GM19238 (cell line): ENCODE results near the gene PPCDC.

Experiments used
- DNase-seq: peaks from one replicate; pipeline ENCODE4 v3.0.0; 2011; ENCODE audit warnings: low spot score; ENCODE audit not compliant: insufficient read length

PPCDC gene

DNA sequence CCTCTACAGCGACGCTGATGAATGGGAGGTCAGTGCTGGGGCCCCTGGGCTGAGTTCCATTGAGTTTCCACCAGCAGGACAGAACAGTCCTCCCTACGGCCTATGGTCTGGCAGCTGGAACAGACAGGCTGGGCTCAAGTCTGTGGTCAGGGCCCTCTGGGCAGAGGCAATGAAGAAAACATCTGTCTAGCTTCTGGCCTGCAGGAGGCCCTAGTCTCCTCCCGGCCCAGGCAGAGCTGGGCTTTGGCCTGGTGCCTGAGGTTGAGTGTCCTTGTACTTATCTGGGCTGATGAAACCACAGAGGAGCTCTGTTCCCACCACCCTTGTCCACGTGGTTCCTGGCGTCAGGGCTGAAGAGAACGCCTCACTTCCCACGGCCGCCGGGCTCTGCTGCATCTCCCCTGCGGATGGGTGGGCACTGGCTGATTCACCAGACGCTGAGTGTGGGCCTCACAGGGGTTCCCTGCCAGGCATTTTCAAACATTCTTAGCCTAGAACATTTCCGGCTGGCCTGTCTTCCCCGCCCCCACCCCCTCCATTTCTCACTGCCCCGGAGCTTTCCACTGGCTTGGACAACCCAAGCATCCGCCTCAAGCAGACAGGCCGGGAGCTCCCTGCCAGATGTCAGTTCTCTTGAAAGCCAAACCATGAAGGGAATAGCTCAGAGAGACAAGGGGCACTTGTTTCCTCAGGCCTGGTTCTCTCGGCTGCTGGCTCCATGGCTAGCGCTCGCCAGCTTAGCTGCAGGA lies 20.3 kb downstream of the PPCDC start:
- peak; percentile 42 for DNase-seq

DNA sequence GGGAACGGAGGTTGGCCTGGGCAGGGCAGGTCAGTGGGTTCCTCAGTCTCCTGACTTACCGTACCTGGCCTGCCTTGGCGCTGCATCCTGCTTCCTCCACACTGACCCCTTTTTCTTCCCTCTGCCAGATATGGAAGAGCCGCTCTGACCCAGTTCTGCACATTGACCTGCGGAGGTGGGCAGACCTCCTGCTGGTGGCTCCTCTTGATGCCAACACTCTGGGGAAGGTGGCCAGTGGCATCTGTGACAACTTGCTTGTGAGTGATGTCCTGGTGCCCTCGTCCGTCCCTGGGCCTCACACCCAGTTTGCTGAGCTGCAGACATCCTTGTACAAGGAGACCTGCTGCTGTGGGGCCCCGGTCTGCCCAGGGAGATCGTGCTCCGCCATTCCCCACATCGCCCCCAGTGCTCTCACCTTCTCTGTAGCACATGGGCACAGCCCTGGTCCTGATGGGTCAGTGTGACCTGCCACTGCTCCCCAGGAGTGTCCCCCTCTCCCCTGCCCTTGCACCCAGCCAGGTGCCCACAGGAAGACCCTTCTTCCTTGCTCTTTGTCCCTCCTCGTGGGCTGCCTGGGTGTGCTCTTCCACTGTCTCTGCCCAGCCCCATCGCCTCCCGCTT lies 21.0 kb downstream of the PPCDC start:
- DNase-seq: no peak

GRCh38 chr15:75045332-75046015 lies 22.1 kb downstream of the PPCDC start:
- DNase-seq: no peak

GRCh38 chr15:75048394-75048793 lies 25.0 kb downstream of the PPCDC start:
- no peak for DNase-seq

DNA sequence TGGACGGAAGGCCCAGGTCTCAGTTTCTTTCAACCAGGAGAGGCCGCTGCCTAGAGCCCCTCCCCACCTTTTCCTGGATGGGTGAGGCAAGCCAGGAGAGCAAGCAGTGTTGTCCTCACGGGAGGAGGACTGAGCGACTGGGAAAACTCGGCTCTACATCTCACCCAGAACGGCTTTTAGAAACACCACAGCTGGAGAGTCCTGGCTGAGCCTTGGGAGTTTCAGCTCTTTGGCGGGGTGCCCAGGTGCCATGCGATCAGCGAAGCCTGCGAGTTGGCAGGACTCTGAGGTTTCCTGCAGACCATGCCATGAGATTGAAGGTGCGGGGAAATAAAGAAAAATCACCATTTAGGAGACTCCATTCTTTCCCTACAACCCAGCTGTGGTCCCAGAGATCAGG lies 26.0 kb downstream of the PPCDC start:
- no peak for DNase-seq

DNA sequence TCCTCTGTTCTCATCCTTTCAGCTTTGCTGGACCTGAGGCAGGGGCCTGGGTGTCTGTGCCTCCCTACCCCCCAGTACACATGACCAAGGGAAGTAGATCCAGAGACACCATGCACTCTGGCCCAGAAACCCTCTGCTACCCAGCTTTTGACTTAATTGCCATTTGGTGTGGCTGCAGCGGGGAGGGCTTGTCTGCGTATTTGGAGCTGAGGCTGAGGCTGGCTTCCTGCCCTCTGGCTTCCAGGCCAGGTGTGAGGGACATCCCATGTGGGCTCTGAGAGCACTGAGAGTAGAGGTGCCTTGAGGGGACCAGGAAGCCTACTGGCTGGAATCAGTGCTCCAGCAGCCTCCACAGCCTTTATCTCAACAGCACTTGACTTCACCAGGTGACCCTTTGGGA lies 26.9 kb downstream of the PPCDC start:
- DNase-seq: no peak

- DNase-seq: no peak
Observed at GRCh38 chr15:75051191-75051608, 27.8 kb downstream of the PPCDC start.

DNA sequence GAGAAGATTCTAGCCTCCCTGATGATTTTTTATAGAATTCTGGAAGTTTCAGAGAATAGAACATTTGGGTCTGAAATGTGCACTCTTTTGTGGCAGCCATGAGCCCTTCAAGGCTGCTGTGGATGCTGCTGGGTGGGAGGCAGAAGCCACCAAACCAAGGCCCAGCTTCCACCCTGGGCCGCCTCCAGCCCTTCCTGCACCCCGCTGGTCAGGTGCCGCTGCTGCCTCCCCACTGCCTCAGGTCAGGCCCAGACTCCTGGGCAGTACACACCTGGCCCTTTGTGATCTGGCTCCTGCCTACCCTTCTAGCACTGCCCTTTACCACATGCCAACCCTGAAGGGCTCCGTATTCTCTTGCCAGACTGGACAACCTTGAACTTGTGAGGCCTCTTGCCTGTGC lies 28.3 kb downstream of the PPCDC start:
- DNase-seq: no peak

- DNase-seq: no peak
Observed at GRCh38 chr15:75052972-75053747, 29.8 kb downstream of the PPCDC start.

GRCh38 chr15:75053748-75054125 lies 30.3 kb downstream of the PPCDC start:
- DNase-seq: no peak

DNA sequence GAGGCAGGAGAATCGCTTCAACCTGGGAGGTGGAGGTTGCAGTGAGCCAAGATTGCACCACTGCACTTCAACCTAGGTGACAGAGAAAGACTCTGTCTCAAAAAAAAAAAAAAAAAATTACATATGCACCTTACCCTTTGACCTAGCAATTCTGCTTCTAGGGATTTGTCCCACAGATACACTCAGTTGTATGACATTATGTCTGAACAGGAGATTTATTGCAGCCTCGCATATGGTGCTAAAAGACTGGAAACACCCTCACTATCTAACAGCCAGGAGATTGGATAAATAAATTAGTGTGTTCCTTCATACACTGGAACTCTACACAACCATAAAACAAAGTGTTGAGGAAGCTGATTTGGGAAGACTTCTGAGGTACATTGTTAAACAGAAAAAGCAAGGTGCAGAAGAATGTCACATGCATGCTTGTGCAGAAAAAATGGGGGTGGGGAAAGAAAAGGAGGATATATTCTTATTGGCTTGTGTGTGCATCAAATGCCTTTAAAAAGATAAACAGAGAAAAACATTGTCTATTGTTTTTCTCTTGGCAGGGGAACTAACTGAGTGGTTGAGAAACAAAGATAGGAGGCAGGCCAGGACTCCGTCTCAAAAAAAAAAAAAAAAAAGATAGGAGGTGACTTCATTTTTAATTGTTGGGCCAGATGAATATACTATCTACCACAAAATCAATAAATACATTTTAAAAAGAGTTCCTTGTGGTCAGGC lies 30.9 kb downstream of the PPCDC start:
- DNase-seq: no peak

DNA sequence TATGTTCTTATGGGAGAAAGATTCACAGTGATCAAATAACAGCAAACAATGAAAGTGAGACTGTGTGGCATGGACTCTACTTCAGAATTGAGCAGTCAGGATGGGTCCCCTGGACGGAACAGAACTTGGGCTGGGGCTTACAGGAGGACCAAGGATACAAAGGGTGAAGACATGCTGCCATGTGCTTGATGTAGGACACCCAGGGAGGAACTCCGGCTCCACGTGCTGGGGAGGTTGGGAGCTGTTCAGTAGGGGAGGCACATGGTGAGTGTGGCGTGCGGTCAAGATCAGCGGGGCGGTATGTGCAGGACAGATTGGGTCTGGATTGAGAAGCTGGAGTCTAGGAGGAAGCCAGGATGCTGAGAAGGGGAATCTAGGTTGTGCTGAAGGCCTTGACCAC lies 32.6 kb downstream of the PPCDC start:
- DNase-seq: no peak

DNA sequence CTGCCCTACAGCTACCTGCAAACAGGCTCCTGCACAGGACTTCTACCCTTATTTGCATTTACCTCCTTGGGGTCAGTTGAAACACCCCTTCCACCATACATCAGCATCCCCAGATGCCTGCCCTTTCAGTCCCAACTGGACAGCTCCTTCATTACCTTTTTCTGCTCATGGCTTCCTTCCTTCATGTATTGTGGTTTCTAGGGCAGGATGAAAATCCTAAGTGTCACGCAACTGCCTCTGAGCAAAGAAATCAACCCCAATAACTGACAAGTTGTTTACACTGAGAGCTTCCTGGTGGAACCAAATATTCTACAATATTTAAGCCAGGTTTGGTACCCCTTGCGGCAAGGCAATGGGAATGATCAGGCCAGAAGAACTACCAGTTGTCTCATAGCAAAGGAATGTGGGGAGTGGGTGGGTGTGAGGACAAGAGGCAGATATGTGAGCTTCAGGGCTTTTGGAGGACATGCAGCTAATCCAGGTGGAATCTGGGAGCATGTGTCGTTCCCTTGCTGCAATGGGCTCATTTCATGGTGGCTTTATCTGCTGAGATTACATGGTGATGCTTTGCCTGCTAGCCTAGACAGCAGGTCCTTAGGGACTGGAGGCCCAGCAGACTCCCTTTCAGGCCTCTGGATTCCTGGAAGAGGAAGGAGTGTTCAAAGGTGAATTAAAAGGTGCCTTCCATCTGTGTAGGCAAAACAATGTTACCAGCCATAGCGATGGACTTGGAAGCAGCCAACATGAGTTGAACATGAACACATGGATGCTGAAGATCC lies 34.9 kb downstream of the PPCDC start:
- DNase-seq: no peak

DNA sequence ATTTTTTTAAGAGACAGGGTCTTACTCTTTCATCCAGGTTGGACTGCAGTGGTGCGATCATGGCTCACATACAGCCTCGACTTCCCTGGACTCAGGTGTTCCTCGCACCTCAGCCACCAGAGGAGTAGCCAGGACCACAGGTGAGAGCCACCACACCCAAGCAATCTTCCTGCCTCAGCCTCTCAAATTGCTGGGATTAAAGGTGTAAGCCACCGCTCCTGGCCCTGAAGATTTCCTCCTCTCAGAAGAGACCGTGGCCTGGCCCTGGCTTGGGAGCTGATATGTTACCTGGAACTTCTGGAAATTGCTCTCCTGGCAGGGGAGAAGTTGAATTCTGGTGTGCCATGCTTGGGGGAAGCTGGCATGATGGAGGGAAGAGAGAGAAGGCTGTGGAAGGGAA lies 36.2 kb downstream of the PPCDC start:
- no peak for DNase-seq

GRCh38 chr15:75061272-75061671 lies 37.9 kb downstream of the PPCDC start:
- no peak for DNase-seq

- DNase-seq: no peak
Observed at GRCh38 chr15:75062706-75063105, 39.3 kb downstream of the PPCDC start.

GRCh38 chr15:75063338-75063737 lies 39.9 kb downstream of the PPCDC start:
- no peak for DNase-seq

DNA sequence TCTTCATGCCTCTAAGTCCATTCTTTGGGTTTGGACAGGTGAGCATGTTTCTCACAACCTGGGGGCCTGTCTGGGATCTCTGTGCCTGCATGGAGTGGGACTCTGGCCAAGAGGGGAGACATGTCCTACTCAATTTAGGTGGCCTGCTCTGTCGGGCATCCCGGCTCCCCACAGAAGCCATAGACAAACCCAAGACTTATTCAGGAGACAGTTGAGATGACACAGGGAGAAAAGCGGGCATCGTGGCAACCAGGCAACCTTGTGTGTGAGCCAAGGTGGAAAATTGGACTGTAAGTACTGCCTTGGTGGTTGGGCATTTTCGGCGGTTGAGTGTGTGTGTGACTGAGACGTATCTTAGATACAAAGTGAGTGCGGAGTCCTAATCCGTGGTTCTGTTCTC lies 40.5 kb downstream of the PPCDC start:
- no peak for DNase-seq

GRCh38 chr15:75064846-75065245 lies 41.5 kb downstream of the PPCDC start:
- DNase-seq: no peak

GRCh38 chr15:75065467-75065850 lies 42.1 kb downstream of the PPCDC start:
- no peak for DNase-seq
